22Rv1 (cell line): ENCODE results near the gene DBNDD2.

Experiments
- ZFX ChIP-seq: fragments of 450-650 bp; IDR thresholded peaks from 2 replicates; pipeline ENCODE4 v1.6.1; 2017; ENCODE audit warnings: antibody characterized with exemption, borderline replicate concordance
- TF ChIP-seq, protein P1 (sequence below): fragments of 450-650 bp; IDR thresholded peaks from 2 replicates; pipeline ENCODE4 v1.5.1; 2017; ENCODE audit warnings: mild to moderate bottlenecking

DNA sequence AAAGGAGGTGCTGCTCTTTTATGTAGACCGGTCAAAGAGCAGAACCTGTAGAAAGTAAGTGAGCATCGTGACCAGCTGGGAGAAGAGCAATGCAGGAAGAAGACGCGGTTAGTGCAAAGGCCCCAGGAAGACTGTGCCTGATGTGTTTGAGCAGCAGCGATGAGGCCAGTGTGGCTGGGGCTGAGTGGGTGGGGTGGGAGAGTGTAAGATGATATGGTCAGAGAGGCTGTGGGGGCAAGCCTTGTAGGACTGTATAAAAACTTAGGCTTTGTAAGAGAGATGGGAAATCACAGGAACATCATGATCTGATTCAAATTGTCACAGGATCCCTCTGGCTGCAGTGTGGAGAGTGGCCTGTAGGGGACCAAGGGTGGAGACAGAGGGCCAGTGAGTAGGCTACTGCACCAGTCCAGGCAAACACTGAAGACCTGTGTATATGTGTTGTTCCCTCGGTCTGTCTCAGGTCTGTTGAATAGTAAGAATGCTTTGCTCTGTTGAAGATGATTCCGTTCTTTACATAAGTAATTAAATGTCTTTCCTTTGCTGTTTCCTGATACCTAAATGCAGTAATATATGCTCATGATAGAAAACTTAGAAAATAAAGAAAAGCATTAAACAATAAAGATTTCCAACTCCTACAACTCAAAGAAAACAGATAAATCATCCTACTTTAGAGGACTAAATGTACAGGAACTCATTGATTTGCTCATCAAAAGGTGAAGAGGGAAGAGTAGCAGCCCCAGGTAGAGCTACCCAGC is 37.9 kb downstream of the DBNDD2 start:
- TF ChIP-seq, protein P1, sequence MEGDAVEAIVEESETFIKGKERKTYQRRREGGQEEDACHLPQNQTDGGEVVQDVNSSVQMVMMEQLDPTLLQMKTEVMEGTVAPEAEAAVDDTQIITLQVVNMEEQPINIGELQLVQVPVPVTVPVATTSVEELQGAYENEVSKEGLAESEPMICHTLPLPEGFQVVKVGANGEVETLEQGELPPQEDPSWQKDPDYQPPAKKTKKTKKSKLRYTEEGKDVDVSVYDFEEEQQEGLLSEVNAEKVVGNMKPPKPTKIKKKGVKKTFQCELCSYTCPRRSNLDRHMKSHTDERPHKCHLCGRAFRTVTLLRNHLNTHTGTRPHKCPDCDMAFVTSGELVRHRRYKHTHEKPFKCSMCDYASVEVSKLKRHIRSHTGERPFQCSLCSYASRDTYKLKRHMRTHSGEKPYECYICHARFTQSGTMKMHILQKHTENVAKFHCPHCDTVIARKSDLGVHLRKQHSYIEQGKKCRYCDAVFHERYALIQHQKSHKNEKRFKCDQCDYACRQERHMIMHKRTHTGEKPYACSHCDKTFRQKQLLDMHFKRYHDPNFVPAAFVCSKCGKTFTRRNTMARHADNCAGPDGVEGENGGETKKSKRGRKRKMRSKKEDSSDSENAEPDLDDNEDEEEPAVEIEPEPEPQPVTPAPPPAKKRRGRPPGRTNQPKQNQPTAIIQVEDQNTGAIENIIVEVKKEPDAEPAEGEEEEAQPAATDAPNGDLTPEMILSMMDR: peak; percentile 73
- TF ChIP-seq ZFX: no peak
